BE2C (cell line): Measurements from ENCODE around the gene OR5T2. TPM values are rescaled to one million over a fixed set of nuclear protein-coding genes. Genes with fewer than 3 reads are reported as not detected.
"Not testable (repeated sequence)": the region's sequence is repeated elsewhere in the genome, so short reads cannot be mapped to it uniquely, and the experiment has no call there.

Experiments
- DNase-seq: peaks from one replicate; pipeline ENCODE4 v3.0.0-alpha.2; 2020
- H3K27me3 ChIP-seq: fragments of 250-450 bp; sonication (Bioruptor Pico); 2 replicates; pipeline ENCODE4 v1.5.1; 2020; ENCODE audit warnings: mild to moderate bottlenecking
- H3K36me3 ChIP-seq: fragments of 250-450 bp; sonication (Bioruptor Pico); 2 replicates; pipeline ENCODE4 v1.5.1; 2020; ENCODE audit warnings: mild to moderate bottlenecking
- H3K4me1 ChIP-seq: fragments of 250-450 bp; sonication (Bioruptor Pico); 2 replicates; pipeline ENCODE4 v1.5.1; 2020
- H3K4me3 ChIP-seq: 2 replicates; pipeline ENCODE4 v1.5.1; 2011; ENCODE audit warnings: low read depth, low read length
- H3K9me3 ChIP-seq: fragments of 250-450 bp; sonication (Bioruptor Pico); 2 replicates; pipeline ENCODE4 v1.5.1; 2020
- CTCF ChIP-seq: IDR thresholded peaks from 2 replicates; pipeline ENCODE4 v1.5.1; 2012; ENCODE audit warnings: mild to moderate bottlenecking, low read depth, low read length
- polyA plus RNA-seq: library from polyadenylated mRNA; unstranded; fragments of >200 nt; gene quantifications from one replicate; pipeline ENCODE4 v1.2.1, GENCODE V29; 2012; ENCODE audit warnings: low read depth, missing spikeins; ENCODE audit not compliant: insufficient read length, insufficient read depth

The OR5T2 gene
- polyA plus RNA-seq = not detected

- no peak within 1 kb of the TSS for H3K4me3 ChIP-seq
- no peak for TF ChIP-seq CTCF
- no peaks in the 10 kb centered on the region for H3K4me1 ChIP-seq
- no peaks in the 10 kb centered on the region for H3K9me3 ChIP-seq
- H3K27me3 ChIP-seq = no peaks in the 10 kb centered on the region
- H3K36me3 ChIP-seq = no peaks in the 10 kb centered on the region
- no peak for DNase-seq
These were observed at the start of gene OR5T2 for GRCh38 chr11:56234155-56234554. Gene OR5T2, minus strand, starts transcription at chr11:56234255. Its CDS starts 1,193 bp downstream, at chr11:56233062.

DNA sequence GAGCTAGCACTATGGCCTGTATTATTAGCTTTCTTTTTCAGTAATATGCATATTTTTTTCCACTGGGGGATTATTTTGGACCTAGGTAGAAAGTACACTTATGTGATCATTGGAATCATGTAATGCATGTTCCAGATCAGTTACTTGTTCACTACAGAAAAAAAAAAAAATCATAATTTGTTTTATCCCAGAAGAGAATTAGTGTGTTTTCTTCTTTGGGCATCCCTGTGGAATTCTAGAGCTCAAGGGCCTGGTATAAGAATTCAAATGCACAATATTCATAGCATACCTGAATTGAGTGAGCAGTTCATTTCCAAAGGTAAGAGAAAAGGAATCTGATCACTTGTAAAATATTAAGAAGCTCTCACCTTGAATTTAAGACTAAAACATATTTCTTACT, 39.8 kb upstream of the OR5T2 start, which contains the start of gene OR5T1:
Gene OR5T1, plus strand, starts transcription at position 301 of the 400 bp plus-strand sequence. CDS start 1,485 bp downstream, outside the sequence.
- no peak for TF ChIP-seq CTCF
- H3K4me1 ChIP-seq = no peaks in the 10 kb centered on the region
- H3K27me3 ChIP-seq = no peaks in the 10 kb centered on the region
- no peaks in the 10 kb centered on the region for H3K9me3 ChIP-seq
- H3K36me3 ChIP-seq = no peaks in the 10 kb centered on the region
- H3K4me3 ChIP-seq = no peak within 1 kb of the TSS
- no peak for DNase-seq

- Histone ChIP-seq H3K27me3 (no peaks in the 10 kb centered on the region), H3K4me3 (no peak overlapping the region), H3K9me3 (no peaks in the 10 kb centered on the region), H3K36me3 (no peaks in the 10 kb centered on the region), H3K4me1 (no peaks in the 10 kb centered on the region)
- TF ChIP-seq CTCF = no peak
- no peak for DNase-seq
These were observed 37.0 kb upstream of the OR5T2 start for GRCh38 chr11:56271092-56271491.

GRCh38 chr11:56251954-56252353, 17.9 kb upstream of the OR5T2 start, which contains the start of gene OR5T3:
Gene OR5T3, plus strand, starts transcription at chr11:56252254. Its CDS starts 0 bp downstream, at chr11:56252254.
- Histone ChIP-seq H3K27me3 (no peaks in the 10 kb centered on the region), H3K4me3 (no peak within 1 kb of the TSS), H3K9me3 (no peaks in the 10 kb centered on the region), H3K4me1 (no peaks in the 10 kb centered on the region), H3K36me3 (no peaks in the 10 kb centered on the region)
- DNase-seq = no peak
- no peak for TF ChIP-seq CTCF

DNA sequence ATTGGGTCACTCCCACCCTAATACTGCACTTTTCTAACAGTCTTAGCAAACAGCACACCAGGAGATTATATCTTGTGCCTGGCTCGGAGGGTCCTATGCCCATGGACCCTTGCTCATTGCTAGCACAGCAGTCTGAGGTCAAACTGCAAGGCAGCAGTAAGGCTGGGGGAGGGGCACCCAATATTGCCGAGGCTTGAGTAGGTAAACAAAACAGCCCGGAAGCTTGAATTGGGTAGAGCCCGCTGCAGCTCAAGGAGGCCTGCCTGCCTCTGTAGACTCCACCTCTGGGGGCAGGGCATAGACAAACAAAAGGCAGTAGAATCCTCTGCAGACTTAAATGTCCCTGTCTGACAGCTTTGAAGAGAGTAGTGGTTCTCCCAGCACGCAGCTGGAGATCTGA, 14.3 kb downstream of the OR5T2 start:
- H3K4me1 ChIP-seq, H3K9me3 ChIP-seq, H3K36me3 ChIP-seq, H3K27me3 ChIP-seq, H3K4me3 ChIP-seq, DNase-seq: not testable (repeated sequence)

GRCh38 chr11:56214537-56214936, 19.5 kb downstream of the OR5T2 start:
- Histone ChIP-seq H3K4me3 (no peak overlapping the region), H3K4me1 (no peaks in the 10 kb centered on the region), H3K9me3 (no peaks in the 10 kb centered on the region), H3K27me3 (no peaks in the 10 kb centered on the region), H3K36me3 (no peaks in the 10 kb centered on the region)
- TF ChIP-seq CTCF = no peak
- no peak for DNase-seq

DNA sequence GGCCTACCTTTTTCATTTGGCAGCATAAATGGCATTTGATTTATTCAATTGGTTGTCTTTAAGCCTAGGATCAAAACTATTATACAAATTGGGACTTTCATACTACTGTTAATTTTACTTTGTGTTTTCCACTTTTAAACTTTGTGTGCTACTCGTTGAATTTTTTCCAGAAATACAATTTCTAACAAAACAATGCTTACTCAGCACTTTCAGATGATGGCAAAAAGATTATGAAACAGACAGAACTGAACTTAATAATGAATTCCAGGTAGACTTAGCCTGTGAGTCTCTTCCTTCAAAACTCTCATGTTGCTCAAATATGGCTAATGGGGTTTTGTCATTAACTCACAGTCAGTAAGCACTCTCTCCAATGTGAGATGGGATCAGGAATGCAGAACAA, 26.3 kb downstream of the OR5T2 start:
- no peaks in the 10 kb centered on the region for H3K27me3 ChIP-seq

More for the DNA sequence above, 26.3 kb downstream of the OR5T2 start:
- DNase-seq = no peak
- Histone ChIP-seq H3K36me3 (no peaks in the 10 kb centered on the region), H3K4me1 (no peaks in the 10 kb centered on the region), H3K9me3 (no peaks in the 10 kb centered on the region), H3K4me3 (no peak overlapping the region)
- TF ChIP-seq CTCF = no peak
